Left lung (tissue), 10 donors: Measurements from ENCODE around the gene COL4A4. TPM values are rescaled to one million over a fixed set of nuclear protein-coding genes. Genes with fewer than 3 reads are reported as not detected.

ENCODE experiments used
- ATAC-seq: fragments of 200-7000 bp; cut with Tn5 transposase; one replicate; pipeline ENCODE4 v1.9.1; 2020; ENCODE audit warnings: moderate library complexity
- DNase-seq, 4 donors: peaks; one replicate each; pipeline ENCODE4 v3.0.0-alpha.2; 2013 to 2020
- H3K27ac ChIP-seq, 2 donors: fragments of 200-600 bp; sonication (generic) in 1 of 2; one replicate each; pipeline versions ENCODE4 v1.5.0 to v1.8.0; 2020 to 2021
- H3K27me3 ChIP-seq, 2 donors: fragments of 200-600 bp; sonication (generic) in 1 of 2; one replicate each; pipeline versions ENCODE4 v1.5.0 to v1.8.0; 2020 to 2021
- H3K36me3 ChIP-seq, 2 donors: fragments of 200-600 bp; sonication (generic) in 1 of 2; one replicate each; pipeline versions ENCODE4 v1.5.0 to v1.8.0; 2020 to 2021
- H3K4me1 ChIP-seq, 2 donors: fragments of 200-600 bp; one replicate each; pipeline ENCODE4 v1.8.0; 2021
- H3K4me3 ChIP-seq, 2 donors: fragments of 200-600 bp; sonication (generic) in 1 of 2; one replicate each; pipeline versions ENCODE4 v1.5.0 to v1.8.0; 2020 to 2021; ENCODE audit warnings: mild to moderate bottlenecking in 1 of 2
- H3K9me3 ChIP-seq, 2 donors: fragments of 200-600 bp; sonication (generic) in 1 of 2; one replicate each; pipeline versions ENCODE4 v1.5.0 to v1.8.0; 2020 to 2021
- CTCF ChIP-seq, 2 donors: fragments of 200-600 bp; sonication (generic) in 1 of 2; IDR thresholded peaks; one replicate each; pipeline versions ENCODE4 v1.5.0 to v1.8.0; 2021; ENCODE audit warnings: antibody characterized with exemption in 2 of 2
- intact Hi-C, 2 donors: fragments of 100-400 bp; cut with DNase I; formaldehyde crosslinking; loops; one replicate each; pipeline versions ENCODE4 v1.11.2 to v1.14.2; 2022
- polyA plus RNA-seq, 6 donors: library from polyadenylated mRNA; unstranded; fragments of 120-200 nt; gene quantifications; one replicate each; pipeline ENCODE4 v1.2.1, GENCODE V29; 2013; ENCODE audit not compliant: insufficient read length in 6 of 6
- total RNA-seq, 2 donors: library from RNA; stranded (reverse); fragmentation: NEBNext Ultra II Directional; extraction: Animal tissue kit (Norgen Biotek cat#: 25700); gene quantifications; one replicate each; pipeline ENCODE4 v1.2.1, GENCODE V29; 2021
- donor health status: DM: no; HTN: yes; CAD: no.
- donor health status: DM: no; HTN: no; CAD: no.

The COL4A4 gene
- total and polyA plus RNA-seq, 8 donors = 5.4 to 51.2 (median 10.2) TPM

DNA sequence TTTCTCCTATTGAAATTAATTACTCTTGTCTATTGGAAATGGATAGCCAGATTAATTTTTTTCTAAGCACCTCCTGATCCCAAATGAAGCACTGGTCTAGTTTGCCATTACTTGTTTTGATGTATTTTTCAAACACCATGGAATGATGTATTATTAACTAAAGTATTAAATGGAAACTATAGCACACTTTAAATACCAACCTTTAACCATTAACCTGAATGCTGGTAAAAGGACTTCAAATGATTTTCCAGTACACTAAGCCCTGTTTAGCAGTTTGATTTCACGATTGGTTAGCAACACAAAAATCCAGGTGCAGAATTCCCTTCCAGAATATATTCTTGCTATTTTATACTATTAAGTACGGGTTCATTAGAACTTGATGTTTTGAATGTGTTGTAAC lies 37.8 kb upstream of the COL4A4 start:
- Histone ChIP-seq H3K27ac (no peak overlapping the region), H3K9me3 (no peaks in the 10 kb centered on the region), H3K36me3 (no peaks in the 10 kb centered on the region), H3K4me3 (no peak overlapping the region), H3K27me3 (no peaks in the 10 kb centered on the region), H3K4me1 (no peaks in the 10 kb centered on the region)
- intact Hi-C loops = no loop called here
- ATAC-seq (no peak), DNase-seq (no peak)
- TF ChIP-seq CTCF (IDR thresholded peaks at IDR 0.05) = no peak

- Histone ChIP-seq H3K4me3 (no peak overlapping the region), H3K27me3 (no peaks in the 10 kb centered on the region), H3K36me3 (no peaks in the 10 kb centered on the region), H3K27ac (no peak overlapping the region), H3K9me3 (no peaks in the 10 kb centered on the region), H3K4me1 (no peaks in the 10 kb centered on the region)
- DNase-seq (no peak), ATAC-seq (no peak)
- intact Hi-C loops = no loop called here
- TF ChIP-seq CTCF (IDR thresholded peaks at IDR 0.05) = no peak
These were observed 34.9 kb upstream of the COL4A4 start for GRCh38 chr2:227198866-227199265.

GRCh38 chr2:227194219-227194618 lies 30.2 kb upstream of the COL4A4 start:
- DNase-seq (no peak), ATAC-seq (no peak)
- Histone ChIP-seq H3K36me3 (no peaks in the 10 kb centered on the region), H3K27me3 (no peaks in the 10 kb centered on the region), H3K27ac (no peak overlapping the region), H3K9me3 (no peaks in the 10 kb centered on the region), H3K4me3 (no peak overlapping the region), H3K4me1 (no peaks in the 10 kb centered on the region)
- TF ChIP-seq CTCF (IDR thresholded peaks at IDR 0.05) = no peak
- intact Hi-C loops = no loop called here

DNA sequence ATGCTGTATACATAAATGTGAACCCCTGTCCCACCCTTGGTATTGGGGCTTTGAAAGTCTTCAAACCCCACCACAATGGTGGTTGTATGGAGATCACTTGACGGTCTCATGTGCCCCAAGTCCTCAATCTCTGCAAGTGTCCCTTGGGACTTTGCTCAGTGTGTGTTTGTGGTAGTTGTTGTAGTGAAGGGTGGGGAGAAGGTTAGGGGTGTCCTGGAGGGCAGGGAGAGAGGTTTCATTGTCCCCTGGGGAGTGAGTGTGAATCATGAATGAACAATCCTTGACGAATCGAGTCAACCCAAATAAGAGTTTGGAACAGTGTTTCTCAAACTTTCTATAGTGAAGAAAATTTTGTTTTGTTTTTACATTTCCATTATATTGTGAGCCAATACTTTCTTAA lies 28.5 kb upstream of the COL4A4 start:
- no peak for DNase-seq

DNA sequence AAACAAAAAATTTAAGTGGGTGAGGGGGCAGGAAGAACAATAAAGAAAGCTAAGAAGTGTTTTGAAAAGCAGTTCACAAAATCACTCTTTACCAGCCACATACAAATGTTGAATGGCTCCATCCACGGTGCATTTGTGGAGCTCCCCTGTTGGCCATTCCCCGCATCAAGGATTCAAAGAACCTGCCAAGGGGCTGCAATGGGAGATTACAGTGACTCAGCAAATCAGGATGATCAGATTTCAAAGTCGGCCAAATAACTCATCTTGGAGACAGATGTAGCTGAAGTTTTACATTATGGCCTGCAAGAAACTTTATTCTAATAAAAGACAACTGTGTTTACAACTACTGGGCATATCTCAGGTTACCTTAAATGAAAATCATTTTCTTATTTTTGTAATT lies 27.4 kb upstream of the COL4A4 start:
- Histone ChIP-seq H3K27ac (no peak overlapping the region), H3K4me1 (no peaks in the 10 kb centered on the region), H3K36me3 (no peaks in the 10 kb centered on the region), H3K27me3 (no peaks in the 10 kb centered on the region), H3K4me3 (no peak overlapping the region), H3K9me3 (no peaks in the 10 kb centered on the region)
- no peak for ATAC-seq
- no peak for DNase-seq
- intact Hi-C loops = no loop called here
- no peak for TF ChIP-seq CTCF (IDR thresholded peaks at IDR 0.05)

More for the DNA sequence above, 28.5 kb upstream of the COL4A4 start:
- H3K27ac ChIP-seq = no peak overlapping the region
- no peaks in the 10 kb centered on the region for H3K27me3 ChIP-seq
- TF ChIP-seq CTCF (IDR thresholded peaks at IDR 0.05) = no peak
- H3K4me1 ChIP-seq = no peaks in the 10 kb centered on the region
- no peaks in the 10 kb centered on the region for H3K9me3 ChIP-seq
- intact Hi-C loops = no loop called here
- no peak overlapping the region for H3K4me3 ChIP-seq
- no peak for ATAC-seq
- H3K36me3 ChIP-seq = no peaks in the 10 kb centered on the region
